ENCODE results near the gene HNRNPAB. TPM values are rescaled to one million over a fixed set of nuclear protein-coding genes. Genes with fewer than 3 reads are reported as not detected.

The HNRNPAB gene
- total RNA-seq, 1 donor from 2014 or later = 67.4 TPM

DNA sequence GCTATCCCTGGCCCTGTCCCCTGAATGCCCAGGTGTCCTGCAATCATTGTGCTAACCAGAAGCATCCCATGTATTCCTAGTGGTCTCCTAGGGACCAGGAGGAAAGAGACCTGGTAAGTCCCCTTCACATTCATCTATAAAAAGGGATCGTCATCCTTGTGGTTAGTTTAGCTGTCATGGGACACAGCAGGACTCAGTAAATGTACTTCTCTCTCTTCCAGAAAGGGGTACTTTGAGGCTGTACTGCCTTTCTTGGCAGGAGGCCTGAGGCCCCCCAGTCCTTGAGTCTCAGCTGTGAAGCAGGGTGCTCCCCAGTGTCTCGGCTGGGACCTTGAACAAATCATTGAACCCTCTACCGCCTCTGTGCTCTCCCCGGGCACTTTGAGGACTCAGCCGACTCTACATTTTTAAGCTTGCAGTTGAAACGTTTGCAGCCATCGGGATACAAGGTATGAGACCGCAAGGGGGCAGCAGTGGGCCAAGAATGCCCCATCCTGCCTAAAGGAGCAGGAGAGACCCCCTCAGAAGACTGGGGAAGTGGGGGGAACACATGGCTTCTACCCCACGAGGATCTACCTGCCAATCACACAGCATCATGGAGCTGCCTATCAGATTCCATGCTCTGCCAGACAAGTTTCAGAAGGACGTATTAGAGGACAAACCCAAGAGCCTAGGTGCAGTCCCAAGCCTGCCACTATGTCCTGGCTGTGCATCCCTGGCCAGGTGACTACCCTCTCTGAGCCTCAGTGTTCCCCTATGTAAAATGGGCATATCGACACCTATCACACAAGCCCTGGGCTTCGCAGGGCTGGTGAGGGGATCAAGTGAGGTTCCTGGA lies 30.6 kb downstream of the HNRNPAB start:
- Histone ChIP-seq H3K4me3 (ENCODE audit: low read depth, low read length) (no peak overlapping the region), H3K36me3 (ENCODE audit: control insufficient read depth, insufficient read depth, low read length) (peaks cover 2% of the 10 kb centered on the region), H3K27me3 (ENCODE audit: control insufficient read depth, insufficient read depth, low read length) (no peaks in the 10 kb centered on the region)
- TF ChIP-seq, protein P1, sequence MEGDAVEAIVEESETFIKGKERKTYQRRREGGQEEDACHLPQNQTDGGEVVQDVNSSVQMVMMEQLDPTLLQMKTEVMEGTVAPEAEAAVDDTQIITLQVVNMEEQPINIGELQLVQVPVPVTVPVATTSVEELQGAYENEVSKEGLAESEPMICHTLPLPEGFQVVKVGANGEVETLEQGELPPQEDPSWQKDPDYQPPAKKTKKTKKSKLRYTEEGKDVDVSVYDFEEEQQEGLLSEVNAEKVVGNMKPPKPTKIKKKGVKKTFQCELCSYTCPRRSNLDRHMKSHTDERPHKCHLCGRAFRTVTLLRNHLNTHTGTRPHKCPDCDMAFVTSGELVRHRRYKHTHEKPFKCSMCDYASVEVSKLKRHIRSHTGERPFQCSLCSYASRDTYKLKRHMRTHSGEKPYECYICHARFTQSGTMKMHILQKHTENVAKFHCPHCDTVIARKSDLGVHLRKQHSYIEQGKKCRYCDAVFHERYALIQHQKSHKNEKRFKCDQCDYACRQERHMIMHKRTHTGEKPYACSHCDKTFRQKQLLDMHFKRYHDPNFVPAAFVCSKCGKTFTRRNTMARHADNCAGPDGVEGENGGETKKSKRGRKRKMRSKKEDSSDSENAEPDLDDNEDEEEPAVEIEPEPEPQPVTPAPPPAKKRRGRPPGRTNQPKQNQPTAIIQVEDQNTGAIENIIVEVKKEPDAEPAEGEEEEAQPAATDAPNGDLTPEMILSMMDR (IDR thresholded peaks at IDR 0.05; ENCODE audit: insufficient read depth, low read length, severe bottlenecking) = peak; percentile 79
- DNase-seq (ENCODE audit: low read depth) (peak; percentile 41), FAIRE-seq (peak; percentile 32)

DNA sequence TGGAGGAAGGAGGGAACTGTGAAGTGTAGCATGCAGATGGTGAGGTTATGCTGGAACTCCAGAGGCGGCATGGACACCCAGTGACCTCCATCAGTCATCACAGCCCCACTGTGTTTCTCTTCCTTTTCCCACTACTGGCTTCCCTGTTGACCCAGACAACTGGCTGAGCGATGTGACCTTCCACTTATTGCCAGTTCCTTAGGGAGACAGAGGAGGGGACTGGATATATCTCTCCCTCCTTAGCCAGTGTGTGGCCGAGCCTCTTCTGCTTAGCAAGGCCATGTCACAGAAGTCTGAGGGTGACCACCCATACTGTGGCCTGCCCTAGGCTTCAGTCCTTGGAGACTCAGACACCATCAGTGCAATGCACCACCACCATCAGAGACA lies 31.2 kb downstream of the HNRNPAB start:
- H3K36me3 ChIP-seq (ENCODE audit: control insufficient read depth, insufficient read depth, low read length) = peaks cover 2% of the 10 kb centered on the region
- no peak overlapping the region for H3K4me3 ChIP-seq (ENCODE audit: low read depth, low read length)
- DNase-seq (ENCODE audit: low read depth) (no peak), FAIRE-seq (no peak)
- H3K27me3 ChIP-seq (ENCODE audit: control insufficient read depth, insufficient read depth, low read length) = no peaks in the 10 kb centered on the region
- TF ChIP-seq, protein P1 (IDR thresholded peaks at IDR 0.05; ENCODE audit: insufficient read depth, low read length, severe bottlenecking) = no peak

DNA sequence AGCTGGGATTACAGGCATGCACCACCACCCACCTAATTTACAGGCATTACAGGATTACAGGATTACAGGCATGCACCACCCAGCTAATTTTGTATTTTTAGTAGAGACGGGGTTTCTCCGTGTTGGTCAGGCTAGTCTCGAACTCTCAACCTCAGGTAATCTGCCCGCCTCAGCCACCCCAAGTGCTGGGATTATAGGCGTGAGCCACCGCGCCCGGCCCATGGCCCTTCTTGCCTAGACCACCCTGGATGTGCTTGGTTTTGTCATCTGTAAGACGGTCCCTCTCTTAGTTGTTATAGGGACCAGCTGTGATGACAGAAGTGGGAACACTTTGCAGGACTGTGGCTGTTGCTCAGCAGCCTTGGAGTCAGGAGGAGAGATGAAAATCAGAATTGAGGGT lies 31.8 kb downstream of the HNRNPAB start:
- Histone ChIP-seq H3K27me3 (ENCODE audit: control insufficient read depth, insufficient read depth, low read length) (no peaks in the 10 kb centered on the region), H3K4me3 (ENCODE audit: low read depth, low read length) (no peak overlapping the region), H3K36me3 (ENCODE audit: control insufficient read depth, insufficient read depth, low read length) (peaks cover 1% of the 10 kb centered on the region)
- FAIRE-seq (no peak), DNase-seq (ENCODE audit: low read depth) (no peak)
- TF ChIP-seq, protein P1 (IDR thresholded peaks at IDR 0.05; ENCODE audit: insufficient read depth, low read length, severe bottlenecking) = no peak

DNA sequence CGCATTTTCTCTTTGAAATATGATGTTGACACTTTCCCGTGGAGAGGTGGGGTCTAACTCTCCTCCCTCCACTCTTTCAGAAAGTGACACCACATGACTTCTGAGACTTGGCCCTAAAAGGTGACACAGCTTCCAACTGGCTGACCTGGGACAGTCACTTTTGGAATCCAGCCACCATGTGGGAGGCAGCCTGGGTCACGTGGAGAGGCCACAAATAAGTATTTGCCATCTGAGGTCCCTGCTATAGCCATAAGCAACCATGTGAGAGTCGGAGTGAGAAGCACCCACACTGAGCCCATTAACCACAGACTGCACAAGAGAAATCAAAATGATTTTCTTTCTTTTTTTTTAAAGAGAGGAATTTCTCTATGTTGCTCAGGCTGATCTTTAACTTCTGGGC lies 32.3 kb downstream of the HNRNPAB start:
- no peak for DNase-seq (ENCODE audit: low read depth)
- Histone ChIP-seq H3K36me3 (ENCODE audit: control insufficient read depth, insufficient read depth, low read length) (no peaks in the 10 kb centered on the region), H3K4me3 (ENCODE audit: low read depth, low read length) (no peak overlapping the region), H3K27me3 (ENCODE audit: control insufficient read depth, insufficient read depth, low read length) (no peaks in the 10 kb centered on the region)
- FAIRE-seq = no peak
- TF ChIP-seq, protein P1 (IDR thresholded peaks at IDR 0.05; ENCODE audit: insufficient read depth, low read length, severe bottlenecking) = no peak

DNA sequence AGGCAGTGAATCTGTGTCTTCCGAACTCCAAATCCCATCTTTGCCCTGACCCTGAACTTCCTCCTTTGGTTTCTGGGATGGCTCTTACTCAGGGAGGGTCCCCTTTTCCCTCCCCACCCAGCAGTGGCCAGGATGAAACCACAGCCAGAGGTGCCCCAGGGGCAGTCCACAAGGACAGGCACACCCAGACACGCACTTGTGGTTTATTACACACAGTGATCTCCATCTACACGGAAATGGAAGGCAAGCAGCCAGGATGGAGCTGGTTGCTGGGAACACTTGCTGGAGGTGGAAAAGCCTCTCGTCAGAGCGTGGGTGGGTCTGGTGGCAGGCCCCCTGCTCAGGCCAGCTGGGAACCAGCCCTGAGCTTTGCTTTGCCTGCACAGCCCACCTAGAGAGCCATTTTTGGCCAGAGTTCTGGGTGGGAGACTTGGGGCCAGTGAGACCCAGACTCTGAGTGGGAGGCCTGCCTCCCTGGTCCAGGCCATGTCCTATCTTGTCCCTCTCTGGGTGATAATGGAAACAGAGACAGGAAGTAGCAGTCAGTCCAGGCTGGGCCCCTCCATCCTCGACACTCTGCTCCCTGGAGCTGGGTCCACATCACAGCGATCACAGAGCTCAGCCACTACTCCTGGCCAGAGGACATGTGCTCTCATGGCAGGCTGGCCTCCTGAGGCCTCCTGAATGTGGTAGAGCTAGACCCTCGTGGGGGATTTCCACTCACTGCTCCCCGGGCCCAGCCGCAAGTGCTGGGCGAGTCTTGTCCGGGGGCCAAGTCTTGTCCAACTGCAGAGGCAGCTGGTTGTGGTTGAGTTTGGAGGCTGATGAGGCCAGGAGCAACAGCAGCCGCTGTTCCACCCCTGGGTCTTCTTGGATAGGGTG lies 33.3 kb downstream of the HNRNPAB start:
- DNase-seq (ENCODE audit: low read depth) (peak; percentile 82), FAIRE-seq (no peak)
- Histone ChIP-seq H3K27me3 (ENCODE audit: control insufficient read depth, insufficient read depth, low read length) (no peaks in the 10 kb centered on the region), H3K36me3 (ENCODE audit: control insufficient read depth, insufficient read depth, low read length) (no peaks in the 10 kb centered on the region), H3K4me3 (ENCODE audit: low read depth, low read length) (no peak overlapping the region)
- TF ChIP-seq, protein P1 (IDR thresholded peaks at IDR 0.05; ENCODE audit: insufficient read depth, low read length, severe bottlenecking) = no peak
